Adipocyte (in vitro differentiated cells): ENCODE measurements around the gene TRIM69.
"Not testable (repeated sequence)": the region's sequence is repeated elsewhere in the genome, so short reads cannot be mapped to it uniquely, and the experiment has no call there.

Experiments
- DNase-seq: peaks from one replicate; pipeline ENCODE4 v3.0.0-alpha.2; 2015; ENCODE audit warnings: low read depth
- H3K27me3 ChIP-seq: replicated peaks from 2 replicates; pipeline ENCODE4 v1.7.0; 2013; ENCODE audit warnings: mild to moderate bottlenecking, low read length, moderate library complexity; ENCODE audit not compliant: control insufficient read depth, insufficient read depth
- H3K36me3 ChIP-seq: 2 replicates; pipeline ENCODE4 v1.7.0; 2013; ENCODE audit warnings: low read length, mild to moderate bottlenecking, moderate library complexity; ENCODE audit not compliant: control insufficient read depth, insufficient read depth, severe bottlenecking
- H3K4me1 ChIP-seq: 2 replicates; pipeline ENCODE4 v1.7.0; 2013; ENCODE audit warnings: mild to moderate bottlenecking, low read length, moderate library complexity; ENCODE audit not compliant: control insufficient read depth, insufficient read depth
- H3K4me3 ChIP-seq: 2 replicates; pipeline ENCODE4 v1.7.0; 2013; ENCODE audit warnings: mild to moderate bottlenecking, low read length, moderate library complexity
- H3K9ac ChIP-seq: 2 replicates; pipeline ENCODE4 v1.7.0; 2013; ENCODE audit warnings: mild to moderate bottlenecking, low read length, moderate library complexity
- H3K9me3 ChIP-seq: 2 replicates; pipeline ENCODE4 v1.7.0; 2013; ENCODE audit warnings: mild to moderate bottlenecking, low read length, moderate library complexity; ENCODE audit not compliant: control insufficient read depth

TRIM69 gene

GRCh38 chr15:44770715-44771114 is 34.4 kb downstream of the TRIM69 start:
- DNase-seq, H3K9ac ChIP-seq, H3K4me3 ChIP-seq, H3K4me1 ChIP-seq, H3K27me3 ChIP-seq, H3K36me3 ChIP-seq: not testable (repeated sequence)
- H3K9me3 ChIP-seq: peaks cover 11% of the 10 kb centered on the region

- no peaks in the 10 kb centered on the region for H3K4me1 ChIP-seq
- H3K9ac ChIP-seq: no peak overlapping the region
- no peaks in the 10 kb centered on the region for H3K36me3 ChIP-seq
- peaks cover 6% of the 10 kb centered on the region for H3K9me3 ChIP-seq
- no peak overlapping the region for H3K4me3 ChIP-seq
- DNase-seq: no peak
- no peaks in the 10 kb centered on the region for H3K27me3 ChIP-seq
These were observed 39.6 kb downstream of the TRIM69 start for GRCh38 chr15:44775953-44776352.

GRCh38 chr15:44779761-44780160 is 43.4 kb downstream of the TRIM69 start:
- no peak for DNase-seq
- Histone ChIP-seq H3K27me3 (no peaks in the 10 kb centered on the region), H3K9me3 (no peaks in the 10 kb centered on the region), H3K9ac (no peak overlapping the region), H3K4me1 (no peaks in the 10 kb centered on the region), H3K36me3 (no peaks in the 10 kb centered on the region), H3K4me3 (no peak overlapping the region)

- Histone ChIP-seq H3K36me3 (no peaks in the 10 kb centered on the region), H3K9ac (no peak overlapping the region), H3K9me3 (no peaks in the 10 kb centered on the region), H3K27me3 (no peaks in the 10 kb centered on the region), H3K4me1 (peaks cover 7% of the 10 kb centered on the region), H3K4me3 (no peak overlapping the region)
- DNase-seq: no peak
These were observed 44.3 kb downstream of the TRIM69 start for GRCh38 chr15:44780608-44781007.

- no peaks in the 10 kb centered on the region for H3K36me3 ChIP-seq
These were observed 44.9 kb downstream of the TRIM69 start for GRCh38 chr15:44781128-44781810.

GRCh38 chr15:44782516-44782915 is 46.2 kb downstream of the TRIM69 start:
- Histone ChIP-seq H3K4me3 (no peak overlapping the region), H3K9me3 (no peaks in the 10 kb centered on the region), H3K36me3 (no peaks in the 10 kb centered on the region), H3K27me3 (no peaks in the 10 kb centered on the region), H3K4me1 (peaks cover 25% of the 10 kb centered on the region), H3K9ac (no peak overlapping the region)
- DNase-seq: no peak

More at GRCh38 chr15:44781128-44781810, 44.9 kb downstream of the TRIM69 start:
- DNase-seq: no peak
- no peak overlapping the region for H3K4me3 ChIP-seq
- H3K9me3 ChIP-seq: no peaks in the 10 kb centered on the region
- H3K9ac ChIP-seq: no peak overlapping the region
- no peaks in the 10 kb centered on the region for H3K27me3 ChIP-seq
- H3K4me1 ChIP-seq: peaks cover 12% of the 10 kb centered on the region

- H3K4me1 ChIP-seq: peaks cover 33% of the 10 kb centered on the region
- peak overlapping the region; percentile 82 for H3K9ac ChIP-seq
- DNase-seq, H3K36me3 ChIP-seq, H3K27me3 ChIP-seq, H3K9me3 ChIP-seq: not testable (repeated sequence)
- H3K4me3 ChIP-seq: peak overlapping the region; percentile 89
These were observed 48.6 kb downstream of the TRIM69 start for GRCh38 chr15:44784918-44785274.

GRCh38 chr15:44788748-44789147 is 52.4 kb downstream of the TRIM69 start:
- H3K4me1 ChIP-seq: peaks cover 40% of the 10 kb centered on the region
- no peak for DNase-seq
- H3K27me3 ChIP-seq: no peaks in the 10 kb centered on the region
- H3K9me3 ChIP-seq: no peaks in the 10 kb centered on the region
- H3K4me3 ChIP-seq: peak overlapping the region; percentile 66
- H3K9ac ChIP-seq: peak overlapping the region; percentile 76
- H3K36me3 ChIP-seq: no peaks in the 10 kb centered on the region

GRCh38 chr15:44790215-44790614 is 53.9 kb downstream of the TRIM69 start:
- Histone ChIP-seq H3K4me3 (no peak overlapping the region), H3K27me3 (no peaks in the 10 kb centered on the region), H3K9me3 (no peaks in the 10 kb centered on the region), H3K9ac (no peak overlapping the region), H3K4me1 (peaks cover 37% of the 10 kb centered on the region), H3K36me3 (no peaks in the 10 kb centered on the region)
- DNase-seq: no peak

- DNase-seq: no peak
- H3K4me1 ChIP-seq: peaks cover 33% of the 10 kb centered on the region
- no peak overlapping the region for H3K4me3 ChIP-seq
- no peak overlapping the region for H3K9ac ChIP-seq
- H3K27me3 ChIP-seq: no peaks in the 10 kb centered on the region
- no peaks in the 10 kb centered on the region for H3K36me3 ChIP-seq
- no peaks in the 10 kb centered on the region for H3K9me3 ChIP-seq
These were observed 54.3 kb downstream of the TRIM69 start for GRCh38 chr15:44790656-44791055.

GRCh38 chr15:44792715-44793114 is 56.4 kb downstream of the TRIM69 start:
- no peaks in the 10 kb centered on the region for H3K36me3 ChIP-seq
- peaks cover 15% of the 10 kb centered on the region for H3K4me1 ChIP-seq
- DNase-seq: no peak
- H3K9me3 ChIP-seq: no peaks in the 10 kb centered on the region
- no peak overlapping the region for H3K9ac ChIP-seq
- H3K4me3 ChIP-seq: no peak overlapping the region
- no peaks in the 10 kb centered on the region for H3K27me3 ChIP-seq

GRCh38 chr15:44794072-44794471 is 57.7 kb downstream of the TRIM69 start:
- Histone ChIP-seq H3K27me3 (peaks cover 4% of the 10 kb centered on the region), H3K4me3 (no peak overlapping the region), H3K4me1 (peaks cover 14% of the 10 kb centered on the region), H3K36me3 (no peaks in the 10 kb centered on the region), H3K9me3 (no peaks in the 10 kb centered on the region), H3K9ac (no peak overlapping the region)
- no peak for DNase-seq
